IPS-NIHi11 (cell line): ENCODE results near the gene ROR2.
"Not testable (repeated sequence)": the region's sequence is repeated elsewhere in the genome, so short reads cannot be mapped to it uniquely, and the experiment has no call there.

Source experiments
- DNase-seq: peaks from one replicate; pipeline ENCODE4 v3.0.0; 2012; ENCODE audit warnings: mixed read lengths, low spot score

Gene ROR2

GRCh38 chr9:91796516-91796915, 153.5 kb downstream of the ROR2 start:
- not testable (repeated sequence) for DNase-seq

- DNase-seq: no peak
Measured at GRCh38 chr9:91795598-91796241, 154.3 kb downstream of the ROR2 start.

GRCh38 chr9:91793371-91793770, 156.7 kb downstream of the ROR2 start:
- not testable (repeated sequence) for DNase-seq

- no peak for DNase-seq
Measured at GRCh38 chr9:91790917-91791316, 159.1 kb downstream of the ROR2 start.

GRCh38 chr9:91789941-91790340, 160.1 kb downstream of the ROR2 start:
- DNase-seq: no peak

GRCh38 chr9:91787931-91788330, 162.1 kb downstream of the ROR2 start:
- no peak for DNase-seq

GRCh38 chr9:91786132-91786896, 163.7 kb downstream of the ROR2 start:
- no peak for DNase-seq

GRCh38 chr9:91785447-91785842, 164.6 kb downstream of the ROR2 start:
- no peak for DNase-seq

- DNase-seq: no peak
Measured at GRCh38 chr9:91784673-91785446, 165.2 kb downstream of the ROR2 start.

GRCh38 chr9:91783876-91784672, 166.0 kb downstream of the ROR2 start:
- DNase-seq: no peak

- no peak for DNase-seq
Measured at GRCh38 chr9:91783411-91783810, 166.6 kb downstream of the ROR2 start.

- DNase-seq: no peak
Measured at GRCh38 chr9:91782708-91783214, 167.3 kb downstream of the ROR2 start.

GRCh38 chr9:91781906-91782305, 168.1 kb downstream of the ROR2 start:
- no peak for DNase-seq

- no peak for DNase-seq
Measured at GRCh38 chr9:91781116-91781515, 168.9 kb downstream of the ROR2 start.

- DNase-seq: no peak
Measured at GRCh38 chr9:91778031-91778430, 172.0 kb downstream of the ROR2 start.

GRCh38 chr9:91777292-91777830, 172.7 kb downstream of the ROR2 start:
- DNase-seq: no peak

GRCh38 chr9:91776409-91777291, 173.4 kb downstream of the ROR2 start:
- DNase-seq: no peak

GRCh38 chr9:91775708-91776028, 174.4 kb downstream of the ROR2 start:
- no peak for DNase-seq

- DNase-seq: peak; percentile 90
Measured at GRCh38 chr9:91775011-91775707, 174.9 kb downstream of the ROR2 start.

- DNase-seq: no peak
Measured at GRCh38 chr9:91773156-91773555, 176.9 kb downstream of the ROR2 start.
